ENCODE results near the gene LPCAT4.

The LPCAT4 gene

GRCh38 chr15:34360298-34360697 lies 6.7 kb downstream of the LPCAT4 start:
- TF ChIP-seq GATA3 (IDR thresholded peaks at IDR 0.05; ENCODE audit: low read depth, low read length) (no peak), GATA2 (IDR thresholded peaks at IDR 0.05; ENCODE audit: low read depth, low read length) (no peak)

- no peak for TF ChIP-seq GATA3 (IDR thresholded peaks at IDR 0.05; ENCODE audit: low read depth, low read length)
- TF ChIP-seq GATA2 (IDR thresholded peaks at IDR 0.05; ENCODE audit: low read depth, low read length): no peak
These were observed 7.6 kb downstream of the LPCAT4 start for GRCh38 chr15:34359416-34359815.

GRCh38 chr15:34358948-34359347 lies 8.0 kb downstream of the LPCAT4 start:
- TF ChIP-seq GATA2 (IDR thresholded peaks at IDR 0.05; ENCODE audit: low read depth, low read length): no peak
- TF ChIP-seq GATA3 (IDR thresholded peaks at IDR 0.05; ENCODE audit: low read depth, low read length): no peak

- TF ChIP-seq GATA2 (IDR thresholded peaks at IDR 0.05; ENCODE audit: low read depth, low read length): no peak
- TF ChIP-seq GATA3 (IDR thresholded peaks at IDR 0.05; ENCODE audit: low read depth, low read length): no peak
These were observed 8.6 kb downstream of the LPCAT4 start for GRCh38 chr15:34358367-34358766.

- no peak for TF ChIP-seq GATA3 (IDR thresholded peaks at IDR 0.05; ENCODE audit: low read depth, low read length)
- TF ChIP-seq GATA2 (IDR thresholded peaks at IDR 0.05; ENCODE audit: low read depth, low read length): no peak
These were observed 9.3 kb downstream of the LPCAT4 start for GRCh38 chr15:34357653-34358052.

- TF ChIP-seq GATA2 (IDR thresholded peaks at IDR 0.05; ENCODE audit: low read depth, low read length) (no peak), GATA3 (IDR thresholded peaks at IDR 0.05; ENCODE audit: low read depth, low read length) (no peak)
These were observed 11.8 kb downstream of the LPCAT4 start for GRCh38 chr15:34355241-34355640.

- TF ChIP-seq GATA2 (IDR thresholded peaks at IDR 0.05; ENCODE audit: low read depth, low read length) (no peak), GATA3 (IDR thresholded peaks at IDR 0.05; ENCODE audit: low read depth, low read length) (no peak)
These were observed 12.7 kb downstream of the LPCAT4 start for GRCh38 chr15:34354286-34354685.

- no peak for TF ChIP-seq GATA3 (IDR thresholded peaks at IDR 0.05; ENCODE audit: low read depth, low read length)
- no peak for TF ChIP-seq GATA2 (IDR thresholded peaks at IDR 0.05; ENCODE audit: low read depth, low read length)
These were observed 13.4 kb downstream of the LPCAT4 start for GRCh38 chr15:34353627-34354026.

GRCh38 chr15:34349769-34350168 lies 17.2 kb downstream of the LPCAT4 start:
- TF ChIP-seq GATA3 (IDR thresholded peaks at IDR 0.05; ENCODE audit: low read depth, low read length) (no peak), GATA2 (IDR thresholded peaks at IDR 0.05; ENCODE audit: low read depth, low read length) (no peak)

- TF ChIP-seq GATA2 (IDR thresholded peaks at IDR 0.05; ENCODE audit: low read depth, low read length): no peak
- no peak for TF ChIP-seq GATA3 (IDR thresholded peaks at IDR 0.05; ENCODE audit: low read depth, low read length)
These were observed 18.2 kb downstream of the LPCAT4 start for GRCh38 chr15:34348735-34349300.

- no peak for TF ChIP-seq GATA2 (IDR thresholded peaks at IDR 0.05; ENCODE audit: low read depth, low read length)
These were observed 18.9 kb downstream of the LPCAT4 start for GRCh38 chr15:34347951-34348638.

GRCh38 chr15:34342737-34343575 lies 24.0 kb downstream of the LPCAT4 start, which contains the start of the genes NOP10 and NUTM1:
NOP10 (minus strand) TSS chr15:34343136; CDS start chr15:34343073, 63 bp downstream.
NUTM1 (plus strand) TSS chr15:34343315; CDS start chr15:34343697, 382 bp downstream.
- TF ChIP-seq GATA3 (IDR thresholded peaks at IDR 0.05; ENCODE audit: low read depth, low read length) (no peak), GATA2 (IDR thresholded peaks at IDR 0.05; ENCODE audit: low read depth, low read length) (no peak)

GRCh38 chr15:34341381-34342212 lies 25.4 kb downstream of the LPCAT4 start:
- TF ChIP-seq GATA2 (IDR thresholded peaks at IDR 0.05; ENCODE audit: low read depth, low read length) (no peak), GATA3 (IDR thresholded peaks at IDR 0.05; ENCODE audit: low read depth, low read length) (no peak)

GRCh38 chr15:34339946-34340345 lies 27.1 kb downstream of the LPCAT4 start:
- TF ChIP-seq GATA2 (IDR thresholded peaks at IDR 0.05; ENCODE audit: low read depth, low read length) (no peak), GATA3 (IDR thresholded peaks at IDR 0.05; ENCODE audit: low read depth, low read length) (no peak)
